Occipital lobe (tissue), 2 donors: ENCODE data around the gene FHIT. TPM values are rescaled to one million over a fixed set of nuclear protein-coding genes. Genes with fewer than 3 reads are reported as not detected.

Experiments used
- DNase-seq: peaks from one replicate; lab custom pipeline; 2025; lab: John Stamatoyannopoulos, UW
- total RNA-seq: library from RNA; depleted of rRNA; stranded (reverse); fragments of >200 nt; gene quantifications from one replicate; pipeline ENCODE4 v1.2.3, GENCODE V29; 2014

FHIT gene
- total RNA-seq, 1 donor from 2014 or later: 3.6 TPM

DNA sequence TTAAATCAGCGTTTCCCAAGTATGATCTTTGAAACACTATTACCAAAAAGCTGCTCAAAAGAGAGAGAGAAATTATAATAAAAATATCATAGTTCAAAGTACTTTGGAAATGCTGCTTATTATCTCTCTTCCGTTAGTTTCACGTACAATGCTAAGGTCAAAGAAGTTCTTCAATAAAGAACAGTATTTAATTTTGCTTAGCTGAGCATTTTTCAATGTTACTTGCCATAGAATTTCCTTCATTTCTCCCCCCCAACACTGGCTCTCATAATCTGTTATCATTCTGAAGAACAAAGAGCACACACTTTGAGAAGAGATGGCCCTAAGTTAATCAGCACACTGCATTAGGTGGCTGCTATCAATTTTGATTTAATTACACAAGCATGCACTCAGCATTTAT, 1360.6 kb downstream of the FHIT start:
- DNase-seq: no peak

DNA sequence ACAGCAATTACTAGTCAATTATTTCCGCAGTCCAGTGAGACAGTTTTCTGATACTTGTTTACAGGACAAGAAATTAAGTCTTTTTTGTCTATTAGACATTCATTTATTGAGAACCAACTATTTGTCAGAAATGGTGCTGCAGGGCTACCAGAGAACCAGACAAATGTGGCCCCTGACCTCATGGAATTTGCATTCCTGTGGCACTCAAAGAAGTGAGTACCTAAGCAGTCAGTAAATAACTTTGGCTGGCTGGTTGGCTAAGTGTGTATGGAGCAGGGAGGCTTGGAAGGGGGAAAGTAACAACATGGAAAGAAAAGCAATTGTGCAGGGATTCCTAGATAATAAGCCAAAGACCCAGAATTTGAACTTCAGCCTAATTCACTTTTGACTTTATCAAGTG, 1364.5 kb downstream of the FHIT start:
- no peak for DNase-seq

GRCh38 chr3:59885899-59886400, 1365.3 kb downstream of the FHIT start:
- no peak for DNase-seq

- DNase-seq: no peak
These were observed 1366.2 kb downstream of the FHIT start for GRCh38 chr3:59885101-59885500.

DNA sequence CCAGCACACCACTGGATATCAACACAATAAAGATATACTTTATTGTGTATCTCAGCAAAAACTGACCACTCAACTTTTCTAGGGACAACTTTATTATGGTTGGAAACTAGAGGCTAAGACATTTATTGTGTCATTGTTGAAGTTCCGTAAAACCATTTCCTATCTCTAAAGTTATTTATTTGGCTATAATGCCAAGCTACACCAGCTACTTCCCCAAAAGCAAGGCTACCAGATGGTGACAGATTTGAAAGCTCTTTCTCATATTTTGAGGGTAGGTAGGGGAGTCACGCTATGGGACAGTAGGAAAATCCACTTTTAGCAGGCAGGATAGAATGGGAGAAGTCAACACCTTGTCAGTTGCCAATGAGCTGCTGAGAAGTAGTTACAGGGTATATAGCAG, 1366.8 kb downstream of the FHIT start:
- no peak for DNase-seq

DNA sequence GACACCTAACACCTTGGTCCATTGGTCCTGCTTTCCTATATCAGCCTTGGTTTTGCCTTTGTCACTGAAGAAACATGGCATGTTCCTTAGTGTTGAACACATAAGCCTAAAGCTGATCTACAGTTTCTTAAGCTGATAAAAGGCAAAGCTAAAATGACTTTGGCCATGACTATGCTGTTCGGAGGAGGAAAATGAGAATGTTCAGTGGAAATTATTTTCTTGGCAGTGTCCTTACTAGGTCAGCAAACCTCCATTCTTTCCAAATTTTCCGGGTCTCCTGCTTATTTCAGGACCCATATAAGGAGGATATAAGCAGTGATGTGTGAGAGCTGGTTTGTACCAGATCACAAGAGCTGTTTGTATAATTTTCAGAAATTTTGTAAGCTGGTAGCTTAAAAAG, 1368.5 kb downstream of the FHIT start:
- DNase-seq: no peak

DNA sequence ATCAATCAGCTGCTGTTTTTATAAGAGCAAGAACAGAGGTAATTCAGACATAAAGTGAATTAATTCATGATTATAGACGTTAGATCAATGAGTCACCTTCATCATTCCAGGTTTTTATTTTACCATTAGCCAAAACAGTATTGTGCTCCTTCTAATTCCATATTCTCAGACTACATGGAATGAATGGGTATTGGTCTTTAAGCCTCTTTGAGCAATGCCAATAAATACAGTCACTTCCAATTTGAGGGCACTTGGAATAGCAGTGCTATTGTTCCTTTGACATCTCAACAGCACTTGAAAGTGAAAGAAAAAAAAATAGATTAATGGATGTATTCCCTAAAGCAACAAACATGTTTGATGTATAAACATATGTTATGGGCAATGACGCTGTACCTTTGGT, 1370.5 kb downstream of the FHIT start:
- DNase-seq: no peak

DNA sequence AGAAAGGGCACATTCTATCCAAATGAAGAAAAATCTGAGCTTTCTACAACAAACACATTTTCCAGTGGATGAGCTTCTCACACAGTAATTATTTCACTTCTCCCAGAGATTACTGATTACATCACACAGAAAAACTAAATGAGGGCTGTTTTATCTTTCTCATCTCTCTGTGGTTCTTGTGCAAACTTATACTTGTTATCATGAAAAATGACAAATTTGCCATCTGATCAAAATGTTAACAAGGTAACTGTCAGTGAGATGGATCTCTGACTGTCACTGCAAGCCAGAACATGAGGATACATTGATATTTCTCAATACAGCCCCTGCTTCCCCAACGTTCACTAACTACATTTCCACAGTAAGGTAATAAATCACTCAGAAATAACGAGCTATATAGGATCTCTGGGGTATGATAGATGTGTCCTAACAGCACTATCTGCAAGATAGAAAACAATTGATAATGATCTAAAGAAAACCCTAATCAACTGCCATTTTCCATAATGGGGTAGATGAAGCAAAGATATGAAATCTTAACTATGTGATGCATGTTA, 1372.1 kb downstream of the FHIT start:
- DNase-seq: no peak

DNA sequence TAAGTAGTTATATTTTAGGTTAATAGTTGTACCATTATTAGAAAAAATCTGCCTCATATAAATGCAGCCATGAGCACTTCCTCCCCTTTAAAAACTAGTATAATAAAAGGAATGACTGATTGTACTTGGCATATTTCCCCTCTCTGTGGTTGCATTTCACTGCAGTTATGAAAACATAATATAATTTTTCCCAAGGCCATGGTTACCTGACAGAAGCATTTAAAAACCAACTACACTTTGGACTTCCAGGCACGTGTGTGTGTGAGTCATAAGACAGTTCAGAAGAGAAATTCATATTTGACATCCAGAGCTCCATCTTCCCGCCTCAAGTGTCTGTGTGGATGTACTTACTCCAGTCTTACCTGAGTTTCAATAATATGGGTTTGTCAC, 1373.2 kb downstream of the FHIT start:
- no peak for DNase-seq

- no peak for DNase-seq
These were observed 1373.8 kb downstream of the FHIT start for GRCh38 chr3:59877263-59878037.

DNA sequence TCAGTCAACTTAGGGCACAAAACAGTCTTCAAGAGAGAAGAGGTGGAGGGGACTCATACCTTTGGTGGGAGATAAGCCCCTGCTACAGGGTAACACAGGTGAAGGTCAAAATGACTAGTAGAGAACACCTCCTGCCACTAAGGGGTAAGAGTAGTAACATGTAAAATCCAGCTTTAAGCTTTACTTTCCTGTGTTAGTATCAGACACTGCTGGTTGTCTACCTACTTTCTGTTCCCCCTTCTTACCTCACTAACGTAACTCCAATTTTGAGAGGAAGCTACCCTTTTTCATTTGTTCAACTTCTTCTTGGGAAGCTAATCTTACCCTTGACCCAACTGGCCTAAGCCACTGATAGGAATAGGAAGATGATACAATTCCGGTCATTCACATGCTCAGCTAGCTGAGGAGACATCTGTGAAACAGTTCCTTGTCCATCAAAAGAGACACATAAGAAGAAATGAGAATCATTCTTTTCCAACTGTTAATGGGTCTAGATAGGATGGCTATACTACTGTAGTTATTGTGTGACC, 1374.7 kb downstream of the FHIT start:
- no peak for DNase-seq

DNA sequence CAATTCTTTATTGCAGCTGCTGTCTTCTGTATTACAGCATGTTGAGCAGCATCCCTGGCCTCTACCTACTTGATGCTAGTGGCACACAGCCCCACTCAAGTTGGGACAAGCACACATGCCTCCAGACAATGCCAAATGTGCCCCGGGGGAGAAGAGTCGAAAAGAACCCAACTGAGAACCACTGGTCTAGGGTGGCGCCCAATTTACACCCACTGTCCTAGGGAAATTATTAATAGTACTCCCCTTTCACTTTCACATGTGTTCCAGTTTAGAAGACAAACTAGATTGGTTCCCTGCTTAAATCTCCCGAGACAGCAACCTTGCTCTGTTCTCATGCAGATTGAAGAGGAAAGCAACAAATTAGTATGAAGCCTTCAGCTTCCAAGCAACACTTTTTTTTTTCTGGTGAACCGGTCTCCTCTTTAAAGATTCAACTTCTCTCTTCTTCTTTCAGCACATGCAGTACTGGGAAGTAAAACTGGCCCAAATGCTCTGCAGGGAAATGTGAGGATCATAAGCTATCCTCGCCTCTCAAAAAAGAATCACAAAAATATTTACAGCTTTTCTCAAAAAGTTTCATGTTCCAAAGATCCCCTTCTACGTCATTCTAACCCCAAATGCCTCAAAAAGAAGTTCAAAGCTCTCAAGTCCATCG, 1377.5 kb downstream of the FHIT start:
- DNase-seq: no peak

- DNase-seq: no peak
These were observed 1379.1 kb downstream of the FHIT start for GRCh38 chr3:59872128-59872527.

GRCh38 chr3:59867185-59868002, 1383.9 kb downstream of the FHIT start:
- DNase-seq: no peak

DNA sequence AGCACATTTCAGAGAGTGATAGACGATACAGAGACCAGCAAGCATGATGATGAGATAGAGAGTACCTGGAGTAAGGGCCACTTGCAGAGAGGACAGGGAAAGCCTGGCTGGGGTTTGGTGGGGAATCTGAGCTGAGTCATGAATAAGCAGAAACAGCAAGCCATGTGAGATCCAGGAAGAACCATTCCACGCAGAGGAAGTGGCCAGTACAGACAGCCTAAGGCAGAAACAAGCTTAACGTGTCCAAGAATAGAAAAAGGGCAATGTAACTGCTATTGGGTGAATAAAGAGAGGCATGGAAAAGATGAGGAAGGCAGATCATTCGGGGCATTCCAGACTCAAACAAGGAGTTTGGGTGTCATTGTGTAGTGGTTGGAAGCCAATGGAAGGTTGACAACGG, 1385.2 kb downstream of the FHIT start:
- no peak for DNase-seq

- no peak for DNase-seq
These were observed 1385.9 kb downstream of the FHIT start for GRCh38 chr3:59865351-59865750.

- no peak for DNase-seq
These were observed 1388.6 kb downstream of the FHIT start for GRCh38 chr3:59862686-59863085.

GRCh38 chr3:59857589-59858346, 1393.5 kb downstream of the FHIT start:
- peak; percentile 32 for DNase-seq

DNA sequence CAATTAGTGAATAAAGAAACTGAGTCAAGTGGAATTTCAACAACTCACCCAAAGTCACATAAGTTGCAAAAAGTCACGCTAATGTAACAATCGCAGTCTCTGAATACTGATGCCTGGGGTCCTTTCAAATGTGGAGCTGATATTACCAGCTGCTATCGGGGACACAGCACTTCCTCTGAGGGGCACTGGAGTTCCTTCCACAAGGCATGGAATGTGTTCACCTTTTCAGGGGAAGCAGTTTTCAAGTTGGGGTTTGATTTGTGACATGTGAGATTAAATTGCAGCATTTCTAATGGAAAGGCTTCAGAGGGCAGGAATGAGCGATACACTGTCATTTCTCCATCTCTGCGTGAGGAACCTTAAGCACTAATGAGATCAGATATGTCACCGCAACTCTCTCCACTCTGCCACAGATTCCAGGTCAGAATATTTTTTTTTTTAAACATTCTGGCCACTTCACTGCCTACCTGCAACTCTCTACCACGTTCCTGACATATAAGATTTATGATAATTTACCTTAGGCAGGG, 1394.3 kb downstream of the FHIT start:
- DNase-seq: no peak

DNA sequence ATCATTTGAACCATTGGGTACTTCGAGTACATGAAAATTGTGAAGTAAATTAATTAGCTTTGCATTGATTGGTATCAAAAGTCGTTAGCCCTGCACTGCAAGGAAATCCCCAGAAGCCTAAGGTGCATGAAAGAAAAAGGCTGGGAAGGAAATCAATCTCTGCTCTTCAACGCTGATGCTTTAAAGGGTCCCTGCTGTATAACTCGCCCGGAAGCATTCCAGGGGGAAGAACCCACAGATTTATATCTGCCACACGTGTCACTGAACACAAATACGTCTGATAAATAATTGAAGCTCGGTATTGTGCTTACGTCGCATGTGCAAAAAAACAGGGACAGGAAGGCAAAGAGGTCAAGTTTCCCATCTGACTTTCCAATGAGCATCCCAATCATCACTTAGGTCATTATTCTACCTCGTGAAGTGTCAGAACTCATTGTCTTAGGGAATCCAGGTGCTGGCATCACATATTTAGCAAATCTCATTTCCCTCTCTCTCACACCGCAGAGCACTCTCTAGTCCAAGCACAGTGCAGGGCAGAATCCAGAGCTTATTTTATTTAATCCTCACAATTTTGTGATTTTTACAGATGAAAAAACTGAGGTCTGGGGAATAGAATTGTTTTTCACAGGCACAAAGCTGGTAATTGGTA, 1397.1 kb downstream of the FHIT start:
- no peak for DNase-seq
